K562 (cell line): ENCODE data around the gene CBFA2T3. TPM values are rescaled to one million over a fixed set of nuclear protein-coding genes. Genes with fewer than 3 reads are reported as not detected.
A peak's percentile ranks its signal among the peaks of the same experiment; 100 is the strongest.

Experiments used
- HDAC6 ChIP-seq: IDR thresholded peaks from 2 replicates; pipeline ENCODE4 v1.6.1; 2012; ENCODE audit warnings: low read depth, mild to moderate bottlenecking, control low read depth, inconsistent platforms, low read length, moderate library complexity
- POLR2G ChIP-seq: fragments of 200-400 bp; formaldehyde crosslinking; IDR thresholded peaks from 2 replicates; pipeline ENCODE4 v1.6.1; 2017; ENCODE audit warnings: low read depth, mild to moderate bottlenecking, antibody characterized with exemption, low read length, moderate library complexity
- POLR3A ChIP-seq: IDR thresholded peaks from 2 replicates; pipeline ENCODE4 v1.6.1; 2011; ENCODE audit warnings: borderline replicate concordance, mild to moderate bottlenecking, moderate library complexity; ENCODE audit not compliant: insufficient read length, insufficient read depth; ENCODE audit errors: extremely low read depth
- ZNF384 ChIP-seq: IDR thresholded peaks from 2 replicates; pipeline ENCODE4 v1.6.1; 2012; ENCODE audit warnings: low read depth, low read length, improper control_type of control experiment
- polyA plus RNA-seq, 8 experiments: library from polyadenylated mRNA; depleted of rRNA in 4 of 8; stranded (reverse) in 5 of 8; unstranded in 3 of 8; fragments of >200 nt; fragmentation: Nextera tagmentation in 2 of 8; fragmentation: Illumina TruSeq in 1 of 8; extraction: Ambion mirVana in 2 of 8; extraction: Trizol in 1 of 8; gene quantifications; 2 replicates each; pipeline versions ENCODE4 v1.2.1 to v1.2.3, GENCODE V29; 2011 to 2014; ENCODE audit warnings: inconsistent platforms in 1 of 8, missing spikeins in 1 of 8
- total RNA-seq, 7 experiments: library from RNA; depleted of rRNA in 6 of 7; stranded (reverse); fragments of >200 nt in 6 of 7; fragmentation: Illumina TruSeq in 2 of 7; extraction: Trizol in 2 of 7; gene quantifications; 2 replicates each; pipeline versions ENCODE4 v1.2.1 to v1.2.3, GENCODE V29; 2011 to 2021; ENCODE audit warnings: low replicate concordance in 1 of 7
- TF ChIP-seq, protein P1 (sequence below), 2 experiments: fragments of 450-650 bp; formaldehyde crosslinking in 1 of 2; IDR thresholded peaks; 2 replicates each; pipeline versions ENCODE4 v1.4.0 to v1.6.1; 2014 to 2020; ENCODE audit warnings: mild to moderate bottlenecking in 2 of 2, borderline replicate concordance in 1 of 2, low read depth in 1 of 2
- TF ChIP-seq, protein P2 (sequence below): fragments of 450-650 bp; IDR thresholded peaks from 2 replicates; pipeline ENCODE4 v1.6.1; 2016

The CBFA2T3 gene
- total and polyA plus RNA-seq, 9 of the 15 experiments (the other 6 are each of a cell fraction or from before 2014, with no cell fraction given), result 2.3 to 145 (median 6.7) TPM

DNA sequence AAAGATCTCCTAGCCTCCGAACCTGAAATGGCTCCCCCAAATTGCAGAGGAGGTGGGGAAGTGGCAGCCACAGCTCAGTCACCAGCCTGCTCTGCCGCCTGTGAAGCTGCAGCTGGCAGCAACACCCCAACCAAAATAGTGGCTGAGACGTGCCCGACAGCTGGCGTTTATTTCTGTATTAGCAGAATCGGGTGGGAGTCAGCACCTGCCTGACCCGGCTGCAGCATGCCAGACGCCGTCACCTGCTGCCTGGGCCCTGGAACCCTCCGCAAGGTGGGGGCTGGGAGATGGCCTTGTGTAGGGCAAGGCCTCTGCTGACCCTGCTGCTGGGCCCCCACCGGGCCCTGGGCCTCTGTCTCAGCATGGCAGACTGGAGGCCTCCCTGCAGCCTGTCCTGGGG, 93.1 kb downstream of the CBFA2T3 start (continued):
- TF ChIP-seq, protein P1, sequence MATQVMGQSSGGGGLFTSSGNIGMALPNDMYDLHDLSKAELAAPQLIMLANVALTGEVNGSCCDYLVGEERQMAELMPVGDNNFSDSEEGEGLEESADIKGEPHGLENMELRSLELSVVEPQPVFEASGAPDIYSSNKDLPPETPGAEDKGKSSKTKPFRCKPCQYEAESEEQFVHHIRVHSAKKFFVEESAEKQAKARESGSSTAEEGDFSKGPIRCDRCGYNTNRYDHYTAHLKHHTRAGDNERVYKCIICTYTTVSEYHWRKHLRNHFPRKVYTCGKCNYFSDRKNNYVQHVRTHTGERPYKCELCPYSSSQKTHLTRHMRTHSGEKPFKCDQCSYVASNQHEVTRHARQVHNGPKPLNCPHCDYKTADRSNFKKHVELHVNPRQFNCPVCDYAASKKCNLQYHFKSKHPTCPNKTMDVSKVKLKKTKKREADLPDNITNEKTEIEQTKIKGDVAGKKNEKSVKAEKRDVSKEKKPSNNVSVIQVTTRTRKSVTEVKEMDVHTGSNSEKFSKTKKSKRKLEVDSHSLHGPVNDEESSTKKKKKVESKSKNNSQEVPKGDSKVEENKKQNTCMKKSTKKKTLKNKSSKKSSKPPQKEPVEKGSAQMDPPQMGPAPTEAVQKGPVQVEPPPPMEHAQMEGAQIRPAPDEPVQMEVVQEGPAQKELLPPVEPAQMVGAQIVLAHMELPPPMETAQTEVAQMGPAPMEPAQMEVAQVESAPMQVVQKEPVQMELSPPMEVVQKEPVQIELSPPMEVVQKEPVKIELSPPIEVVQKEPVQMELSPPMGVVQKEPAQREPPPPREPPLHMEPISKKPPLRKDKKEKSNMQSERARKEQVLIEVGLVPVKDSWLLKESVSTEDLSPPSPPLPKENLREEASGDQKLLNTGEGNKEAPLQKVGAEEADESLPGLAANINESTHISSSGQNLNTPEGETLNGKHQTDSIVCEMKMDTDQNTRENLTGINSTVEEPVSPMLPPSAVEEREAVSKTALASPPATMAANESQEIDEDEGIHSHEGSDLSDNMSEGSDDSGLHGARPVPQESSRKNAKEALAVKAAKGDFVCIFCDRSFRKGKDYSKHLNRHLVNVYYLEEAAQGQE (IDR thresholded peaks at IDR 0.05; ENCODE audit: borderline replicate concordance), result no peak
- TF ChIP-seq, protein P1 (CRISPR knock-in tag; IDR thresholded peaks at IDR 0.05; ENCODE audit: low read depth), result no peak
- TF ChIP-seq POLR3A (no peak), POLR2G (peak; percentile 10; the same call in 1 of the 2 replicates), HDAC6 (no peak), ZNF384 (no peak)
- TF ChIP-seq, protein P2, sequence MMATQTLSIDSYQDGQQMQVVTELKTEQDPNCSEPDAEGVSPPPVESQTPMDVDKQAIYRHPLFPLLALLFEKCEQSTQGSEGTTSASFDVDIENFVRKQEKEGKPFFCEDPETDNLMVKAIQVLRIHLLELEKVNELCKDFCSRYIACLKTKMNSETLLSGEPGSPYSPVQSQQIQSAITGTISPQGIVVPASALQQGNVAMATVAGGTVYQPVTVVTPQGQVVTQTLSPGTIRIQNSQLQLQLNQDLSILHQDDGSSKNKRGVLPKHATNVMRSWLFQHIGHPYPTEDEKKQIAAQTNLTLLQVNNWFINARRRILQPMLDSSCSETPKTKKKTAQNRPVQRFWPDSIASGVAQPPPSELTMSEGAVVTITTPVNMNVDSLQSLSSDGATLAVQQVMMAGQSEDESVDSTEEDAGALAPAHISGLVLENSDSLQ, result no peak
